ENCODE data around the gene ARHGAP23.

The ARHGAP23 gene

GRCh38 chr17:38554430-38555350 is 126.4 kb downstream of the ARHGAP23 start:
- DNase-seq: no peak

GRCh38 chr17:38556239-38556638 is 128.0 kb downstream of the ARHGAP23 start:
- DNase-seq: no peak

DNA sequence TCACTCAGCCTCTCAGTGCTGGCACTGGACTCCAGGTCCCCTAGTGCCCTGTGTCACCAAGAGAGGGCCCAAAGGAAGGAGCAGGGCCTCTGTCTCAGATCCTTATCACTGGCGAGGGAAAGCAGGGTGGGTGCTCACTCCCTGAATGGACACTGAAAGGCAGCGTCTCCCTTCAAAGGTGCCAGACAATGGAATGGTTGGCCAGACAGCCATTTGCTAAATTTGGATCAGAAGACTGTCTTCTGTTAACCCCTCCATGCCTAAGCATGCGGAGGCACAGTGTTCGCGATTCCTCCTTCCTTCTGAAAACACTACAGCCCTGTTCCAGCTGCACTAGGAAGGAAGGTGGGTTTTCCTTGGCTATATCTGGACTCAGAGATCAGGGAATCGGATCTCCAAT is 129.1 kb downstream of the ARHGAP23 start:
- no peak for DNase-seq

GRCh38 chr17:38557836-38558727 is 129.8 kb downstream of the ARHGAP23 start:
- peak; percentile 92 to 94 for DNase-seq

GRCh38 chr17:38558728-38559050 is 130.4 kb downstream of the ARHGAP23 start:
- peak in 1 of 2 donors; percentile 21 for DNase-seq

- DNase-seq: peak; percentile 95
These were observed 131.0 kb downstream of the ARHGAP23 start for GRCh38 chr17:38559051-38559879.

DNA sequence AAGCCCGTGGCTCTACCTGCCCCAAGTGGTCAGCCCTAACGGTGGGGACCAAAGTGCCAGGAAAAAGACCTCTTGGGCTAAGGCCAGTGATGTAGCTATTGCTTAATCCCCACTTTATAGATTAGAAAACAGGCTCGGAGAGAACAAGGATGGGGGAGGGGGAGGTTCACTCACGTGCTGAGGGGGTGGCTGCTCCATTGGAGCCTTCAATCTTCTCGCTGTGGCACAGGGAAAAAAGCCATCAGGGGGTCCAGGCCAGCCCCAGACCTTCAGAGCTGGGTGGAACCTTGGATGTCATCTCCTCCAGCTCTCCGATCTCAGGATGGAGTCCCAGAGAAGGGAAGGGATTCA is 131.6 kb downstream of the ARHGAP23 start:
- DNase-seq: no peak

GRCh38 chr17:38560503-38561318 is 132.4 kb downstream of the ARHGAP23 start:
- no peak for DNase-seq

- DNase-seq: no peak
These were observed 133.4 kb downstream of the ARHGAP23 start for GRCh38 chr17:38561416-38562214.

Data from stimulated activated CD4-positive, alpha-beta T cell treated with anti-CD3 and anti-CD28 coated beads, Interleukin-2, amount 100 ng/mL, for 24 hours (primary cell).